GM18870 (cell line): Measurements from ENCODE around the gene NFATC3.
"Not testable (repeated sequence)": the region's sequence is repeated elsewhere in the genome, so short reads cannot be mapped to it uniquely, and the experiment has no call there.

ENCODE experiments used
- ATAC-seq: cut with Tn5 transposase; IDR thresholded peaks from one replicate; pipeline ENCODE4 v1.9.1; 2021; ENCODE audit warnings: moderate library complexity; ENCODE audit not compliant: unreplicated experiment

NFATC3 gene

DNA sequence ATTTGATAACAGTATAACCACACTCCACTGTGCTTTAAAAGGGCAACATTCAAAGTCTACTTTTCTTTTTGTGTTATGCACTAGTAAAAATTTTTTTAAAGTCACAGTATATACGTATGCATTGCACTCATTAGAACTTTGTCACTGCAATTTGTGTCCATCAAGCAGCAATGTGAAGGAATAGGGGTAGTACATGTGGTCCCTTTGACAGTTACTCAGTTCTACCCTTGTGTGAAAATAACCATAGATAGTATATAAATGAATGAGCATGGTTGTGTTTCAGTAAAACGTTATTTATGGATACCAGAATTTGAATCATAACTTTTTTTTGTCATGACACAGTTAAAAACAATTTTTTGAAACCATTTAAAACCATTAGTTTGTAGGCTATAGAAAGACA is 30.7 kb downstream of the NFATC3 start:
- ATAC-seq = no peak

DNA sequence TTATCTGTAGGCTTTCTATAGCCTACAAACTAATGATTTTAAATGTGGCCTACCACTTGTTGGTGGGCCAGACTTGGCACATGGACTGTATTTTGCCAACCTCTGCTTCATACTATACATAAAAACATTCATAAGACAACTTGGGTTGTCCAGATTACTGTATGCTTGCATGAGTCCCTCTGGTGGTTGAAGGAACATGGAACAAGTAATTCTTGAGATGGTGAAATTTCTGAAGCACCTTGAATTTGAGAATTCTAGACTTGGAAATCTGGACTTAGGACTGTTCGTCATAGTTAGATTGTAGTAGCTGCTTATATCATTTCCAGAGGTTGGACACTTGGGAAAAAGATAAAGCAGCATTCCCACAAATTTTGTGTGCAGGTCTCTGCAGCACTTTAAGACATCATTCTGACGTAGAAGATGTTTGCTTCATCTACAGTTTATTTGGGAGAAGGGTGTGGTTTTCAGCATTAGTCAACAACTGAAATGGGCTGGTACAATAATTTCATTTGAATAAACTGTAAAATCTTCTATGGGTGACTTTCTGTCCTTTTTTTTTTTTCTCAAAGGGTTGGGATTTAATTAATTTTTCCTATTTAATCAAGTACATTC is 31.2 kb downstream of the NFATC3 start:
- no peak for ATAC-seq

DNA sequence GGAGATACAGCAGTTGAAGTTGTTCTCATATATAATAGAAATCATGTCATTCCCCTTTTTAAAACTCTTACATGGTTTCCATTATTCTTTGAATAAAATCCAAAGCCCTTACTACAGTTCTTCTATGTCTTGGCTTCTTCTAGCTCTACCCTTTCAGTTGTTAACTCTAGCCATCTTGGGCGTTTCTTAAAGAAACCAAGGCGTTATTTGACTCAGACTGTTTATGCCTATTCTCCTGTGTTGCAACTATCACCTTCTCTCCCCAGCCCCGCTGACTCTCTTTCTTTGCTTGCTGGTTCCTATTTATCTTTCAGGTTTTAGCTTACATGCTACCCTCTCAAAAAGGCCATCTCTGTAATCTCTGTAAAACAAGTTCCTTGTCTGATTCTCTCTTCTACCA is 32.7 kb downstream of the NFATC3 start:
- ATAC-seq = no peak

DNA sequence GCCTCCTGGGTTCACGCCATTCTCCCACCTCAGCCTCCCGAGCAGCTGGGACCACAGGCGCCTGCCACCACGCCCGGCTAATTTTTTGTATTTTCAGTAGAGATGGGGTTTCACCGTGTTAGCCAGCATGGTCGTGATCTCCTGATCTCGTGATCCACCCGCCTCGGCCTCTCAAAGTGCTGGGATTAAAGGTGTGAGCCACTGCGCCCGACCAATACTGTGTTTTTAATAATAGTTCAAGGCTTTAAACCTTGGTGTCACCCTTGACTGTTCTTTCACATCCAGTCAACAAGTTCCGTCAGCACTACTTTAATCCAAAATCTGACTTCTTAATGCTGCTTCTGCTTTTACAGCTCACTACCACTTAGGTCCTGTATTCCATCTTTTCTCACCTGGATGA is 33.8 kb downstream of the NFATC3 start:
- ATAC-seq = not testable (repeated sequence)

DNA sequence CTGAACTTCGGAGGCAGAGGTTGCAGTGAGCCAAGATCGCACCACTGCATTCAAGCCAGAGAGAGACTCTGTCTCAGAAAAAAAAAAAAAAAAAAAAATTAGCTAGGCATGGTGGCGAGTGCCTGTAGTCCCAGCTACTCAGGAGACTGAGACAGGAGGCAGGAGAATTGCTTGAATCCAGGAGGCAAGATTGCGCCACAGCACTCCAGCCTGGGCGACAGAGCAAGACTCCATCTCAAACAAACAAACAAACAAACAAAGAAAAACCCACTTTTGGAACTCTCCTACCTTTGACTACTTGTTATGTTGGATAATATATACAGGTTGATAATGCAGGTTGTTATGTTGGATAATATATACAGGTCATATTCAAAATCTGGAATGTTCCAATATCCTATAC is 35.3 kb downstream of the NFATC3 start:
- ATAC-seq = not testable (repeated sequence)

DNA sequence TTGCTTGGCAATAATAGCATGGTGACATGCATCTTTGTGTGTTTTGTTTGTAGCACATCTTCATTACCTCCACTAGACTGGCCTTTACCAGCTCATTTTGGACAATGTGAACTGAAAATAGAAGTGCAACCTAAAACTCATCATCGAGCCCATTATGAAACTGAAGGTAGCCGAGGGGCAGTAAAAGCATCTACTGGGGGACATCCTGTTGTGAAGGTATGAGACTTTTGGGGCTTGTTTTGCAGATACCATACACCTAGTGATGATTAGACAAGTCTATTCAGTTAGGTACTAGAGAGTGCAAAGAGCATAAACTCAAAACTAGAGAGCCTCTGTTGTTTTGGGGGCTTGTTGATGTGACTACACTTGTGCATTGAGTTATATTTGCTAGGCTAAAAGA is 41.2 kb downstream of the NFATC3 start:
- ATAC-seq = no peak

DNA sequence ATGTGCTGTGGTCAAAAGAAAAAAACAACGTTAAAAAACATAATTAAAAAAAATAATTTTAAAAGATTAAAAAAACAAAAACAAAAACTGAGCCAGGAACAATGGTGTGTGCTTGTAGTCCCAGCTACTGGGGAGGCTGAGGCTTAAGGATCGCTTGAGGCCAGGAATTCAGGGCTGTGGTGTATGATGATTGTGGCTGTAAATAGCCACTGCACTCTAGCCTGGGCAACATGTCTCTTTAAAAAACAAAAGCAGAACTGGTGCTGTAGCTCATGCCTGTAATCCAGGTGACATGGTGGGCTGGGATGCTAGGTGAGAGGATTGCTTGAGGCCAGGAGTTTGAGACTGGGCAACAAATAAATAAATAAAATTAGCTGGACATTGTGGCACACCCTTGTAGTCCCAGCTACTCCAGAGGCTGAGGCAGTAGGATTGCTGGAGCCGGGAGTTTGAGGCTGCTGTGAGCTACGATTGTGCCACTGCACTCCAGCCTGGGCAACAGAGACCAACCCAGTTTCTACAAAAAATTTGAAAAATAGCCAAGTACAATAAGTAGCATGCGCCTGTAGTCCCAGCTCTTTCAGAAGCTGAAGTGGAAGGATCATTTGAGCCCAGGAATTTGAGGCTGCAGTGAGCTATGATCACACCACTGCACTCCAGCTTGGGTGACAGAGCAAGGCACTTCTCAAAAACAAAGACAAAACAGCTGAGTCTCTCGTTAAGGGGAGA is 43.6 kb downstream of the NFATC3 start:
- ATAC-seq = no peak

DNA sequence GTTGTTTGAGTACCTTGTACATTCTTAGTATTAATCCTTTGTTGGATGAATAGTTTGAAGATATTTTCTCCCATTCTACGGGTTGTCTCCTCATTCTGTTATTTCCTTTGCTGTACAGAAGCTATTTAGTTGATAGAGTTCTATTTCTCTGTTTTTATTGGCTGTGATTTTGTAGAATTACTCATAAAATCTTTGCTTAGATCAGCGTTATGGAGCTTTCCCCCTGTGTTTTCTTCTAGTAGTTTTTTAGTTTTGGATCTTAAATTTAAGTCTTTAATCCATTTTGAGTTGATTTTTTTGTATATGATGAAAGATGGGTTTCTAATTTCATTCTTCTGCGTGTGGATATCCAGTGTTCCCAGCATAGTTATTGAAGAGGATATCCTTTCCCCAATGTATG is 45.4 kb downstream of the NFATC3 start:
- ATAC-seq = no peak

DNA sequence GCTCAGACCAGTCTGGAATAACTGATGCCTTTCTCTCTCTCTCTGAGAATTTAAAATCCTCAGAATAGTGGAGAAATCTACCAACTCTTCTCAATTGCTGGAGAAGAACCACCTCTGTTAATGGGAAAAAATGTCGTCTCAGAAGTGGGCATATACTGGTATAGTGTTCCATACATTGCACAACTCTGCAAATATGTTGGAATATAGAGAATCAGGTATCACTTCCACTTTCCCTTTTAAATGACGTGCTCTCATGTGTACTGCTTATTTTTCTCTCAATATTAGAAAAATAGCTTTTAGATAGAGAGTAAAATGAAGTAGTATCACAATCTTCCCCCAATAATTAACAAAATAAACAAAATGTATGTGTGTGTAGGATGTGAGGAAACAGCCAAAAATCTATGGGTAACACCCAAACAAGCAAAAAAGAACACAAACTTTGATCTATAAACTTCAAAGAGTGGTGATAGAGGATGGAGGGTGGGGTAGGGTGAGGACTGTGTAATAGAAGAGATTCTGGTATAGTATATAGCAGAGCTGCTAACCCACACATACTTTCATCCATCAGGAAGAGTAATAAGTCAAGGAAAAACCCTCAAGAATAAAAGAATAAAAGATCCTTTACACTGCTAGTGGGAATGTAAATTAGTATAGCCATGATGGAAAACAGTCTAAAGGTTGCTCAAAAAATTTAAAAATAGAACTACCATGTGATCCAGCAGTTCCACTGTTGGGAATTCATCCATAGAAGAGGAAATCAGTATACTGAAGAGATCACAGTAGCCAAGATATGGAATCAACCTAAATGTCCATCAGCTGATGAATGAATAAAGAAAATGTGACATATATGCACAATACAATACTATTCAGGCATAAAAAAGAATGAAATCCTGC is 46.9 kb downstream of the NFATC3 start:
- no peak for ATAC-seq

DNA sequence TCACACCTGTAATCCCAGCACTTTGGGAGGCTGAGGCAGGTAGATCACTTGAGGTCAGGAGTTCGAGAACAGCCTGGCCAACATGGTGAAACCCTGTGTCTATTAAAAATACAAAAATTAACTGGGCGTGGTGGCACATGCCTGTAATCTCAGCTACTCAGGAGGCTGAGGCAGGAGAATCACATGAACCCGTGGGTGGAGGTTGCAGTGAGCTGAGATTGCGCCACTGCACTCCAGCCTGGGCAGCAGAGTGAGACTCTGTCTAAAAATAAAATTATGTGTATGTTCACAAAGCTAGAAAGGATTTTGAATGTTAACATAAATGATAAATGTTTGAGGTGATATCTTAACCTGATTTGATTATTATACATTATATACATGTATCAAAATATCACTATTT is 47.8 kb downstream of the NFATC3 start:
- ATAC-seq = not testable (repeated sequence)

DNA sequence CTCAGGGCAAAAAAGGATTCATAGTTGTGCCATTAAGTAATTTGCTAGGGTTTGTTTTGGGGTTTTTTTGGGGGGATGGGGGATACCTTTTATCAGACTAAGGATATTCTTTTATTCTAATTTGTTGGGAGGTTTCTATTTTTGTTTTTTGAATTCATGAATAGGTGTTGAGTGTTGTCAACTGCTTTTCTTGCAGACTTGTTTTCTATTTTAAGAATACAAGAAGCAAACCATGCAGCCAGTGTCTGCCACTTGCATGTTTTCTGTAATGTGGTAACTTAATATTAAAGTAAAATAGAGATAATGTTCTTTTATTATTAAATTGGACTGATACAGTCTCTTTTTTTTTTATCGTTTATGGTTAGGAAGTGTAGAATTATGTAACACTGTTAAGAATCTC is 49.5 kb downstream of the NFATC3 start:
- ATAC-seq = no peak

DNA sequence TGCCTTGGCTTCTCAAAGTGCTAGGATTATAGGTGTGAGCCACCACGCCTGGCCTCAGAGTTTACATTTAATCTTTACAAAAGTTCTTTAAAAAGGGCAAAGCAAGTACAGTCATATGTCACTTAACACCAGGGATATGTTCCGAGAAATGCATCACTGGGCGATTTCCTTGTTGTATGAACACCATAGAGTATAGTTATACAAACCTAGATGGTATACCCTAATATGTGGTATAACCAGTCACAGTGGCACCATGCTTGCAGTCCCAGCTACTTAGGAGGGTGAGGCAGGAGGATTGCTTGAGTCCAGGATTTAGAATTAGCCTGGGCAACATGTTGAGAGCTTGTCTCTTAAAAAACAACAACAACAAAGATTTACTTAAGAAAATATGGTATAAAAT is 51.3 kb downstream of the NFATC3 start:
- no peak for ATAC-seq

DNA sequence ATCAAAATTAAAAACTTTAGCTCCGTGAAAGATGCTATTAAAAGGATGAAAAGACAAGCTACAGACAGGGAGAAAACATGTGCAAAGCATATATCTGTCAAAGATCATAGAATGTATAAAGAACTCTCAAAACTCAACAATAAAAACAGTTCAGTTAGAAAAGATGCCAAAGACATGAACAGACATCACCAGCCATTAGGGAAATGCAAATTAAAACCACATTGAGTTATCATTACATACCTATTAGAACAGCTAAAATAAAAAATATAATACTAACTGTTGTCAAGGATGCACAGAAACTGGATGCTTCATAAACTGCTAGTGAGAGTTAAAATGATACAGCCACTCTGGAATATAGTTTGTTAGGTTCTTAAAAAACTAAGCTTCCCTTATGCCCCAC is 58.8 kb downstream of the NFATC3 start:
- no peak for ATAC-seq

DNA sequence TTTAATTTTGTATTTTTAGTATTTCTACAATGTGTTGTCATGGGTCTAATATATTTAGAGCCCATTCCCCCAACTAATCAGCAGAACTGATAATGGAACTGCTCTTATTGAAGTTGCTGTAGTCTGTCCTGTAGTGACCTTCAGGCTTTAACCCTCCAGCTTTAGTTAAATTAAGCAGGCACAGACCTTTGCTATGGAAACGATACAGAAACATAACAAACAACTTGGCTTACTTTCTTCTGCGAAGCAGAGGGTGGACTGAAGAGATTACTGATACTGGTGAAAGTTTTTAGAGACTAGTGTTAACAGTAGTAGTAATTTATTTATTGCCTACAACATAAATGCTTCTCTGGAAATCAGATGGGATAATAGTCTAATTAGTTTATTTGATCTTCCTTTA is 61.4 kb downstream of the NFATC3 start:
- ATAC-seq = no peak

DNA sequence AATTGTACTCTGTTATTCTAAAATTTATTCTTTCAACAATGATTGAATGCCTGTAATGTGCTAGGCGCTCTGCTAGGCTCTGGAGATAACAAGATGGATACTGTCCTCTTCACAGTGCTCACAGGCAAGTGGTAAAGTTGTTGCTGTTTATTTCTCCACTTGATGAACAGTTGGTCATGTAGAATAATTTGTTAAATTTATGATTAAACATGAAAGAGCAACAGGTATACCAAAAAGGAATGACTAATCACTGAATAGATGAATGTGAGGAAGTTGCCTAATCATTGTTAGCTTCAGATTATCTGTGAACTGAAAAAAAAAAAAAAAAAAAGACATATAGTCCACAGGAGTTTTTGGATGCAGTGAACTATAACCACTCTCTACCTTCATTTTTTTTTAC is 62.3 kb downstream of the NFATC3 start:
- no peak for ATAC-seq

DNA sequence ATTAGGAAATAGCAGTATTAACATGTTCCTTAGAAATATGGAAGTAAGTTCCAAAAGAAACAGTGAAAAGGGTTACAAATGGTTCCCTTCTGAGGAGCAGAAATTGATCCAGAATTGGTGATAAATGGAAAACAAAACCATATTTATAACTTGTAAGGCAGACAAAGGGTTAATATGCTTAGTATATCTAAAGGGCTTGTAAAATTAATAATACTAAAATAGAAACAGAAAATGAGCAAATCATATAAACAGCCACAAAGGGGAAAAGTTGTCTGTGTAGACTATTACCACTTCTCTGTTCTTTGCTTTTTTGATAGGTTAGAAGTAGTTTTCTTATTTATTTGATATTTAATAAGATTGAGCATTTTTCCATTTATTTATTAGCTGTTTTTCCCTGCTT is 64.4 kb downstream of the NFATC3 start:
- no peak for ATAC-seq

DNA sequence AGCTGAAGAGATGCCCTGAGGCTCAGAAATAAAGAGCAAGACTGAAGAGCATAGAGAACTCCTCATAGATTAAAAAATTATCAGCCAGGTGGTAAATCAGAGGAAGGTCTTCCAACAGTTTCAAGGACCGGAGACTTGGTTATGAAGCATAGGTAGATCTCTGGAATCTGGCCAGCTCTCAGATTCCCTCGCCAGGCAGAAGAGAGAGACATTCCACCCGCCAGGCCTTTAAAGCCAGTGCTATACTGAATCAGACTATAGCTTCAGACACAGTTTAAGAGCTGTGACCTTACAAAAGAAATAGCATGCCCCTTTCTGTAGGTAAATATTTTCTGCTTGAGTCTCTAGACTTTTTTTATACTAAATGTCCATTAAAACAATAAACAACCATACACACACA is 70.3 kb downstream of the NFATC3 start:
- no peak for ATAC-seq

DNA sequence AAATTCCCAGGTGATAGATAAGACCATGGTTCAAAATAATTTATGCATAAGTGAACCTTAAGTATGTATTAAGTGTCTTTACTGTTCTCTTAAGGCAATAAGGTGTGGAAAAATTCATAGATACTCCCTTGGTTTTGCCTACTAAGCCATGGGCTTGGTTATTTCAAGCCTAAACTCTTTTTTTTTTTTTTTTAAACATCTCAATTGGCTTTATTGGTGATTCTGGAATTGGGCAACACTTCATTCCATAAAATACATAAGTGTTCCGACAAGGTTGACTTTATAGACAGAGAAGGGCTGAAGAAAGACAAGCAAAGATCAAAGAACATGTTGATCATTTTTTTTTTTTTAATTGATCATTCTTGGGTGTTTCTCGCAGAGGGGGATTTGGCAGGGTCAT is 77.2 kb downstream of the NFATC3 start:
- no peak for ATAC-seq

DNA sequence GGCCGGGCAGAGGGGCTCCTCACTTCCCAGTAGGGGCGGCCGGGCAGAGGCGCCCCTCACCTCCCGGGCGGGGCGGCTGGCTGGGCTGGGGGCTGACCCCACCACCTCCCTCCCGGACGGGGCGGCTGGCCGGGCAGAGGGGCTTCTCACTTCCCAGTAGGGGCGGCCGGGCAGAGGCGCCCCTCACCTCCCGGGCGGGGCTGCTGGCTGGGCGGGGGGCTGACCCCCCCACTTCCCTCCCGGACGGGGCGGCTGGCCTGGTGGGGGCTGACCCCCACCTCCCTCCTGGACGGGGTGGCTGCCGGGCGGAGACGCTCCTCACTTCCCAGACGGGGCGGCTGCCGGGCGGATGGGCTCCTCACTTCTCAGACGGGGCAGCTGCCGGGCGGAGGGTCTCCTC is 78.1 kb downstream of the NFATC3 start:
- not testable (repeated sequence) for ATAC-seq

DNA sequence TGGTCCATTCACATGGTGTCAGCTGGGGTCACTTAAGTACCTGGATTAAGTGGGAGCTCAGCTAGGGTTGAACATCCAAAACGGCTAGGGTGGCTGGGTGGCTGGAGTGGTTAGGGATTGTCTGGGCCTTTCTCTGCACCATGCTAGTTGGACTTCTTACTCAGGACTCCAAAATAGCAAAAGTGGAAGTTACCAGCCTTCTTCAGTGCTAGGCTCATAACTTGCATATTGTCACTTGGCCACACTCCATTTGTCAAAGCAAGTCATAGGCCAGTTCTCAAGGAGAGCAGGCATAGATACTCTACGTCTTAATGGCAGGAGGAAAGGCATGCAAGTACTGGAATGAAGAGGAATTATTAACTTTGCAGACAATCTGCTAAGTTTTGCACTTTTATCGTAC is 81.1 kb downstream of the NFATC3 start:
- ATAC-seq = no peak

DNA sequence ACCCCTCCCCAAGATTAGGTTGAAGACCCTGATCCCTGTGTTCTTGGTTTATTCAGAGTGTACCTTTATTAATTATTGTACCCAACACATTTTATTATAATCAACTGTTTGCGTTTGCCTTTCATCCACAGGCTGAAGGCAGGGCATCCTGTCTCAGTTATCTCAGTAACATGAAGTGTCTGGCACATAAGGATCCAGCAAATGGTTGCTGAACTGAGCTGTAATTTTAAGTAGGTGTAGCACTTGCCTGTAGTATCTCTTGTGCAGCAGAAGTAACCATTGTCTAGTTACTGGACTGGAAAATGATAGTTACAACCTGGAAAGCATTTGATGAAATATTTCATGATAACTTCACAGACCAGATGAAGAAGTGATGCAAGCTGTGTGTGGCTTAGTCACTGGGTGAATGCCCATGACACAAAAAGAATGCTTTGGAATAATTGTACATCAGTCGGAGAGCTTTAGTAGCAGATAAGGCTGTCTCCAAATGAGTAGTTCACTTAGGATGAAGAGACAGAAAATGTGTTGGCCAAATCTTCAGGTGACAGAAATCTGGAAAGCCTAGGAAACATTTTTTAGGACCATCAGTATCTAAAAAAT is 94.1 kb downstream of the NFATC3 start:
- ATAC-seq = no peak

DNA sequence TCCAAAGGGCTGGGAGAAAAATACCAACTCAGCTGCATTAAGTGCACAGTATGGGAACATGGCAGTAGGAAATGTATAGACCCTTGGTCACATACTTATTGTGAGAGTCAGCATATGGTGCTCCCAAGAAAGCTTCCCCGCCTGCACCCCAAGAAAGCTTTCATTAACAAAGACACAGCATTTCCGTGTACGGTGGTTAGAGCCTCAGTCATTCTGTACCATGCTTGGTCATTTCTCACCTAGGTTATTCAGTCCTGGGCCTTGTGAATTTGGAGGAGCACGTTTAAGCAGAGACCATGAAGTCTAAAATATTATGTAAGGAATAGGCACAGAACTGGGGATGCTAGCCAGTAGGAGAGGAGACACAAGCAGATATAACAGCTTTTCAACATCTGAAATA is 94.7 kb downstream of the NFATC3 start:
- no peak for ATAC-seq
